Measurements from ENCODE around the gene MACROH2A1.

MACROH2A1 gene

GRCh38 chr5:135426102-135427082, 27.4 kb upstream of the MACROH2A1 start:
- no peaks in the 10 kb centered on the region for H3K36me3 ChIP-seq (ENCODE audit: low read depth)
- no peak overlapping the region for H3K27ac ChIP-seq (ENCODE audit: poor library complexity, severe bottlenecking)
- peaks cover 3% of the 10 kb centered on the region for H3K27me3 ChIP-seq (ENCODE audit: insufficient read depth, poor library complexity, severe bottlenecking)
- H3K9me3 ChIP-seq (ENCODE audit: severe bottlenecking): no peaks in the 10 kb centered on the region
- DNase-seq (ENCODE audit: low spot score) (no peak), ATAC-seq (ENCODE audit: low read depth) (peak; percentile 95)
- no peak overlapping the region for H3K4me3 ChIP-seq (ENCODE audit: severe bottlenecking)
- TF ChIP-seq, protein P1, sequence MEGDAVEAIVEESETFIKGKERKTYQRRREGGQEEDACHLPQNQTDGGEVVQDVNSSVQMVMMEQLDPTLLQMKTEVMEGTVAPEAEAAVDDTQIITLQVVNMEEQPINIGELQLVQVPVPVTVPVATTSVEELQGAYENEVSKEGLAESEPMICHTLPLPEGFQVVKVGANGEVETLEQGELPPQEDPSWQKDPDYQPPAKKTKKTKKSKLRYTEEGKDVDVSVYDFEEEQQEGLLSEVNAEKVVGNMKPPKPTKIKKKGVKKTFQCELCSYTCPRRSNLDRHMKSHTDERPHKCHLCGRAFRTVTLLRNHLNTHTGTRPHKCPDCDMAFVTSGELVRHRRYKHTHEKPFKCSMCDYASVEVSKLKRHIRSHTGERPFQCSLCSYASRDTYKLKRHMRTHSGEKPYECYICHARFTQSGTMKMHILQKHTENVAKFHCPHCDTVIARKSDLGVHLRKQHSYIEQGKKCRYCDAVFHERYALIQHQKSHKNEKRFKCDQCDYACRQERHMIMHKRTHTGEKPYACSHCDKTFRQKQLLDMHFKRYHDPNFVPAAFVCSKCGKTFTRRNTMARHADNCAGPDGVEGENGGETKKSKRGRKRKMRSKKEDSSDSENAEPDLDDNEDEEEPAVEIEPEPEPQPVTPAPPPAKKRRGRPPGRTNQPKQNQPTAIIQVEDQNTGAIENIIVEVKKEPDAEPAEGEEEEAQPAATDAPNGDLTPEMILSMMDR (IDR thresholded peaks at IDR 0.05; ENCODE audit: poor library complexity, severe bottlenecking): peak; percentile 96
- H3K4me1 ChIP-seq (ENCODE audit: insufficient read depth, poor library complexity, severe bottlenecking): no peaks in the 10 kb centered on the region

DNA sequence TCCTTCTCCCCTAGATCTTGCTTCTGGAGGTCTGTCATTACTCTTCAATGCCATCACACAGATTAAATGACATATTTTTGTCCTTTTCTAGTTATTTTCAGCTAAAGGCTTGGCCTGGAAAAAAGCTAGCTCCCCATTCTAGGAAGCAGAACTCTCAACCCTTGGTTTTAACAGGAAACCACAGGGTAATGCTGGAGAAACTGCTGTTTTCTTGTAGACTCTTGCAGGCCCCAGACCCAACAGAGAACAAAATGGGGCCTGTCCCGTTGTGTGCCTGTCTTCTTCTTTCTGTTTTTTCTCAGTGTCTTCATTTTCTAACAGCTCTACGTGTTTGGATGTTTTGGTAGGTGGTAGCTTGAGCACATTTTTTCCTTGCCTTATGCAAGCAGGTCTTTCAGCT, 26.6 kb upstream of the MACROH2A1 start:
- Histone ChIP-seq H3K36me3 (ENCODE audit: low read depth) (no peaks in the 10 kb centered on the region), H3K27me3 (ENCODE audit: insufficient read depth, poor library complexity, severe bottlenecking) (peaks cover 3% of the 10 kb centered on the region), H3K9me3 (ENCODE audit: severe bottlenecking) (no peaks in the 10 kb centered on the region), H3K4me3 (ENCODE audit: severe bottlenecking) (no peak overlapping the region), H3K4me1 (ENCODE audit: insufficient read depth, poor library complexity, severe bottlenecking) (no peaks in the 10 kb centered on the region), H3K27ac (ENCODE audit: poor library complexity, severe bottlenecking) (no peak overlapping the region)
- no peak for DNase-seq (ENCODE audit: low spot score)
- TF ChIP-seq, protein P1 (IDR thresholded peaks at IDR 0.05; ENCODE audit: poor library complexity, severe bottlenecking): no peak
- no peak for ATAC-seq (ENCODE audit: low read depth)

- H3K9me3 ChIP-seq (ENCODE audit: severe bottlenecking): no peaks in the 10 kb centered on the region
- no peak for ATAC-seq (ENCODE audit: low read depth)
- H3K27me3 ChIP-seq (ENCODE audit: insufficient read depth, poor library complexity, severe bottlenecking): peaks cover 6% of the 10 kb centered on the region
- TF ChIP-seq, protein P1 (IDR thresholded peaks at IDR 0.05; ENCODE audit: poor library complexity, severe bottlenecking): no peak
- DNase-seq (ENCODE audit: low spot score): no peak
- no peaks in the 10 kb centered on the region for H3K4me1 ChIP-seq (ENCODE audit: insufficient read depth, poor library complexity, severe bottlenecking)
- no peaks in the 10 kb centered on the region for H3K36me3 ChIP-seq (ENCODE audit: low read depth)
- no peak overlapping the region for H3K27ac ChIP-seq (ENCODE audit: poor library complexity, severe bottlenecking)
- no peak overlapping the region for H3K4me3 ChIP-seq (ENCODE audit: severe bottlenecking)
These were observed 24.8 kb upstream of the MACROH2A1 start for GRCh38 chr5:135423846-135424168.

GRCh38 chr5:135423146-135423845, 24.3 kb upstream of the MACROH2A1 start:
- Histone ChIP-seq H3K4me3 (ENCODE audit: severe bottlenecking) (no peak overlapping the region), H3K27ac (ENCODE audit: poor library complexity, severe bottlenecking) (no peak overlapping the region), H3K9me3 (ENCODE audit: severe bottlenecking) (no peaks in the 10 kb centered on the region), H3K27me3 (ENCODE audit: insufficient read depth, poor library complexity, severe bottlenecking) (peaks cover 11% of the 10 kb centered on the region), H3K36me3 (ENCODE audit: low read depth) (no peaks in the 10 kb centered on the region), H3K4me1 (ENCODE audit: insufficient read depth, poor library complexity, severe bottlenecking) (no peaks in the 10 kb centered on the region)
- ATAC-seq (ENCODE audit: low read depth) (no peak), DNase-seq (ENCODE audit: low spot score) (no peak)
- TF ChIP-seq, protein P1 (IDR thresholded peaks at IDR 0.05; ENCODE audit: poor library complexity, severe bottlenecking): no peak

All from RWPE2 (cell line).